Fibroblast of the aortic adventitia (primary cell): Measurements from ENCODE around the gene LMBR1. TPM values are rescaled to one million over a fixed set of nuclear protein-coding genes. Genes with fewer than 3 reads are reported as not detected.
"Not testable (repeated sequence)": the region's sequence is repeated elsewhere in the genome, so short reads cannot be mapped to it uniquely, and the experiment has no call there.

Experiments used
- DNase-seq: peaks from one replicate; pipeline ENCODE4 v3.0.0-alpha.2; 2010; ENCODE audit warnings: low read depth
- H3K4me3 ChIP-seq: 2 replicates; pipeline ENCODE4 v1.5.1; 2011; ENCODE audit warnings: low read depth, mild to moderate bottlenecking, control low read depth, low read length, moderate library complexity
- total RNA-seq: library from RNA; depleted of rRNA; stranded (reverse); fragments of >200 nt; gene quantifications from 2 replicates; pipeline ENCODE4 v1.2.3, GENCODE V29; 2012; ENCODE audit warnings: low replicate concordance
- TF ChIP-seq, protein P1 (sequence below): IDR thresholded peaks from 2 replicates; pipeline ENCODE4 v1.5.1; 2011; ENCODE audit warnings: mild to moderate bottlenecking, low read length, control low read depth, inconsistent platforms; ENCODE audit not compliant: insufficient read depth

The LMBR1 gene
- total RNA-seq, 1 donor = 45.3 TPM

GRCh38 chr7:156639426-156640256 lies 253.3 kb downstream of the LMBR1 start:
- TF ChIP-seq, protein P1, sequence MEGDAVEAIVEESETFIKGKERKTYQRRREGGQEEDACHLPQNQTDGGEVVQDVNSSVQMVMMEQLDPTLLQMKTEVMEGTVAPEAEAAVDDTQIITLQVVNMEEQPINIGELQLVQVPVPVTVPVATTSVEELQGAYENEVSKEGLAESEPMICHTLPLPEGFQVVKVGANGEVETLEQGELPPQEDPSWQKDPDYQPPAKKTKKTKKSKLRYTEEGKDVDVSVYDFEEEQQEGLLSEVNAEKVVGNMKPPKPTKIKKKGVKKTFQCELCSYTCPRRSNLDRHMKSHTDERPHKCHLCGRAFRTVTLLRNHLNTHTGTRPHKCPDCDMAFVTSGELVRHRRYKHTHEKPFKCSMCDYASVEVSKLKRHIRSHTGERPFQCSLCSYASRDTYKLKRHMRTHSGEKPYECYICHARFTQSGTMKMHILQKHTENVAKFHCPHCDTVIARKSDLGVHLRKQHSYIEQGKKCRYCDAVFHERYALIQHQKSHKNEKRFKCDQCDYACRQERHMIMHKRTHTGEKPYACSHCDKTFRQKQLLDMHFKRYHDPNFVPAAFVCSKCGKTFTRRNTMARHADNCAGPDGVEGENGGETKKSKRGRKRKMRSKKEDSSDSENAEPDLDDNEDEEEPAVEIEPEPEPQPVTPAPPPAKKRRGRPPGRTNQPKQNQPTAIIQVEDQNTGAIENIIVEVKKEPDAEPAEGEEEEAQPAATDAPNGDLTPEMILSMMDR = no peak
- peak overlapping the region; percentile 82 for H3K4me3 ChIP-seq
- DNase-seq = peak; percentile 10

DNA sequence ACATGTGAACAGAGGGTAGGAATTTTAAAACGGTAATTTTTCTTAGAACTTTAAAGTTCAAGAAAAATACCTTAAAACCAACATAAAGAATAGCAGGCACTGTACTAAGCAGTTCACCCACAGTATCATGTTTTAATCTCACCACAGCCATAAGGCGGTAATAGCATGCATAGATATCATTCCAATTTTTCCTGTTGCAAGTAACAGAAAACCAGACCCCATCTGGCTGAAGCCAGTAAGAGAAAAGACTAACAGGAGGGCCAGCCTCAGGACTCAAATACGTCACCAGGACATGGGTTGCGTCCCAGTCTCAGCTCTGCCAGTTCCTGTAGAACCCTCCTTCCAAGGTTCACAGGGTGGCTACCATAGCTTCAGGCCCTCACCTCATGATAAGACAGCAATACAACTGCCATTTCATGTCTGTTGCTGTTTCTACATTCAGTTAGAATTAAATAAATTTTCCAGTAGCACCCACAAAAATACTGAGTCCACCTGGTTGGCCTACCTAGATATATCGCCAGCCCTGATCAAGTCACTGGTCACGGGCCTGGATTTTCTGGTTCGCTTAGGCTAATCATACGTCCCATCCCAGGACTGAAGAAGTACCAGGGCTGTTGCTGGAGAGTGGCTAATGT lies 254.4 kb downstream of the LMBR1 start:
- TF ChIP-seq, protein P1 = no peak
- no peak overlapping the region for H3K4me3 ChIP-seq
- DNase-seq = no peak

GRCh38 chr7:156637093-156637492 lies 255.9 kb downstream of the LMBR1 start:
- not testable (repeated sequence) for DNase-seq, H3K4me3 ChIP-seq

- no peak overlapping the region for H3K4me3 ChIP-seq
- DNase-seq = no peak
Observed at GRCh38 chr7:156635529-156636385, 257.2 kb downstream of the LMBR1 start.

GRCh38 chr7:156634117-156634516 lies 258.9 kb downstream of the LMBR1 start:
- H3K4me3 ChIP-seq = no peak overlapping the region
- DNase-seq = no peak
- TF ChIP-seq, protein P1 = no peak

More at GRCh38 chr7:156635529-156636385, 257.2 kb downstream of the LMBR1 start:
- TF ChIP-seq, protein P1 = no peak

GRCh38 chr7:156629873-156630272 lies 263.1 kb downstream of the LMBR1 start:
- no peak for DNase-seq

More at GRCh38 chr7:156629873-156630272, 263.1 kb downstream of the LMBR1 start:
- TF ChIP-seq, protein P1 = no peak
- no peak overlapping the region for H3K4me3 ChIP-seq
